Prostate gland (tissue), 2 donors: ENCODE data around the gene TMC3.
A peak's percentile ranks its signal among the peaks of the same experiment; 100 is the strongest.

Experiments used
- POLR2A ChIP-seq: fragments of 450-650 bp; IDR thresholded peaks from one replicate; pipeline ENCODE4 v1.6.1; 2016; ENCODE audit warnings: antibody characterized with exemption, mild to moderate bottlenecking
- POLR2AphosphoS5 ChIP-seq: sonication (generic); formaldehyde crosslinking; IDR thresholded peaks from one replicate; pipeline ENCODE4 v1.6.1; 2017; ENCODE audit warnings: antibody characterized with exemption
- TF ChIP-seq, protein P1 (sequence below), 4 experiments: fragments of 200-600 bp in 2 of 4; fragments of 450-650 bp in 2 of 4; sonication (generic) in 2 of 4; IDR thresholded peaks; 1 replicate in 3 of 4; 2 replicates in 1 of 4; pipeline ENCODE4 v1.5.1; 2016 to 2019; ENCODE audit warnings: antibody characterized with exemption in 4 of 4, mild to moderate bottlenecking in 2 of 4, moderate library complexity in 2 of 4

DNA sequence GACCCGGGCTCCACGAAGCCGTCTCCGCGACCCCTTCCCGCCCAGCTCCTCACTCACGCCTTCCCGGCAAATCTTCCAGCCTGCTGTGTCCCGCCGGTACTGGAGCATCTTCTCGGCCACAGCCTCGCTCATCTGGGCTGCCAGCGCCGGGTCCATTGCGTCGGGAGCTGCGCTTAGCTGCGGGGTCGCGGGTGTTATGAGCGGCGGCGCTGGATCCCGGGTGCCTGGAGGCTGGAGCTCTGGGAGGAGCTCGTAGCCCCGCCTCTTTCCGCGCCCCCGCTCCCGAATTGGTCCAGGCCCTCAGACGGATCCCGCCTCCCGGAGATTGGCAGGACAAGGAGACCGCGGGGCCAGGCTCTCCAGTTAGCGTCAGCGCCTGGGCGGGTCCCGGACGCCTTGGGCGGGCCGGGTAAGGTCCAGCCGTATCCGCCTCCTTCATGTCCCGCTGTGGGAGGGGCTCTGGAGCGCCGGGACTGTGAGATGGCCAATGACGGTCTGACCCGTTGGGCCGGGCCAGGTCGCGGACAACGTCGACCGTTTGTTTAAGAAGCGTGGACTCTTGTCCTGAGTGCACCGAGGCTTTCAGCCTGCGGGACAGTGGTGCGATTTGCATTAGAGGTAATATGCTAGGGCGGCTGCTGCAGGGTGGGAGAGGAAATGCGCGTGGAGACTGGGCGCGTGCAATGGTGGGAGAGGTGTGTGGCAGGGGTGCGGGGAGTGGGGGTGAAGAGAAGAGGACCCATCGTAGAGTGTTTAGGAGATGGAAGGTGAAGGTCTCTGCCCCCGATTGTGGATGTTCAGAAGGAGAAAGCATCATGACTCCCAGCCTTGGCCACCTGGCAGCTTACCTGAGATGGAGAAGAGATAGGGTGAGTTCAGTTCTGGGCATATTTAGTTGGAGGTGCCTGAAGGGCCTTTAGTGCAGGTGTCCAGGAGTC, 49.8 kb downstream of the TMC3 start, which contains the start of gene STARD5:
- TF ChIP-seq, protein P1, sequence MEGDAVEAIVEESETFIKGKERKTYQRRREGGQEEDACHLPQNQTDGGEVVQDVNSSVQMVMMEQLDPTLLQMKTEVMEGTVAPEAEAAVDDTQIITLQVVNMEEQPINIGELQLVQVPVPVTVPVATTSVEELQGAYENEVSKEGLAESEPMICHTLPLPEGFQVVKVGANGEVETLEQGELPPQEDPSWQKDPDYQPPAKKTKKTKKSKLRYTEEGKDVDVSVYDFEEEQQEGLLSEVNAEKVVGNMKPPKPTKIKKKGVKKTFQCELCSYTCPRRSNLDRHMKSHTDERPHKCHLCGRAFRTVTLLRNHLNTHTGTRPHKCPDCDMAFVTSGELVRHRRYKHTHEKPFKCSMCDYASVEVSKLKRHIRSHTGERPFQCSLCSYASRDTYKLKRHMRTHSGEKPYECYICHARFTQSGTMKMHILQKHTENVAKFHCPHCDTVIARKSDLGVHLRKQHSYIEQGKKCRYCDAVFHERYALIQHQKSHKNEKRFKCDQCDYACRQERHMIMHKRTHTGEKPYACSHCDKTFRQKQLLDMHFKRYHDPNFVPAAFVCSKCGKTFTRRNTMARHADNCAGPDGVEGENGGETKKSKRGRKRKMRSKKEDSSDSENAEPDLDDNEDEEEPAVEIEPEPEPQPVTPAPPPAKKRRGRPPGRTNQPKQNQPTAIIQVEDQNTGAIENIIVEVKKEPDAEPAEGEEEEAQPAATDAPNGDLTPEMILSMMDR (IDR thresholded peaks at IDR 0.05), result peak in 1 of 4 experiments; percentile 3
- TF ChIP-seq POLR2AphosphoS5 (peak; percentile 88), POLR2A (peak; percentile 96)
